RWPE2 (cell line): Measurements from ENCODE around the gene KRT84.

Experiments used
- ATAC-seq: fragments of 200-7000 bp; cut with Tn5 transposase; 3 replicates; pipeline ENCODE4 v1.9.1; 2021; ENCODE audit warnings: low read depth
- DNase-seq: peaks from one replicate; pipeline ENCODE4 v3.0.0-alpha.2; 2020; ENCODE audit warnings: low spot score
- H3K27ac ChIP-seq: fragments of 450-650 bp; 2 replicates; pipeline ENCODE4 v1.5.1; 2017; ENCODE audit warnings: mild to moderate bottlenecking; ENCODE audit not compliant: poor library complexity, severe bottlenecking
- H3K27me3 ChIP-seq: fragments of 250-450 bp; sonication (Bioruptor Pico); 2 replicates; pipeline ENCODE4 v1.5.1; 2021; ENCODE audit warnings: mild to moderate bottlenecking, moderate library complexity; ENCODE audit not compliant: insufficient read depth, poor library complexity, severe bottlenecking
- H3K36me3 ChIP-seq: fragments of 250-450 bp; sonication (Bioruptor Pico); 2 replicates; pipeline ENCODE4 v1.5.1; 2020; ENCODE audit warnings: low read depth, mild to moderate bottlenecking, moderate library complexity
- H3K4me1 ChIP-seq: fragments of 250-450 bp; sonication (Bioruptor Pico); 2 replicates; pipeline ENCODE4 v1.5.1; 2021; ENCODE audit warnings: mild to moderate bottlenecking, moderate library complexity; ENCODE audit not compliant: insufficient read depth, poor library complexity, severe bottlenecking
- H3K4me3 ChIP-seq: fragments of 250-450 bp; sonication (Bioruptor Pico); 2 replicates; pipeline ENCODE4 v1.5.1; 2021; ENCODE audit warnings: mild to moderate bottlenecking, moderate library complexity; ENCODE audit not compliant: severe bottlenecking
- H3K9me3 ChIP-seq: fragments of 250-450 bp; sonication (Bioruptor Pico); 2 replicates; pipeline ENCODE4 v1.5.1; 2021; ENCODE audit warnings: mild to moderate bottlenecking, moderate library complexity; ENCODE audit not compliant: severe bottlenecking
- TF ChIP-seq, protein P1 (sequence below): fragments of 450-650 bp; IDR thresholded peaks from one replicate; pipeline ENCODE4 v1.5.1; 2017; ENCODE audit warnings: mild to moderate bottlenecking, moderate library complexity; ENCODE audit not compliant: poor library complexity, severe bottlenecking

The KRT84 gene

DNA sequence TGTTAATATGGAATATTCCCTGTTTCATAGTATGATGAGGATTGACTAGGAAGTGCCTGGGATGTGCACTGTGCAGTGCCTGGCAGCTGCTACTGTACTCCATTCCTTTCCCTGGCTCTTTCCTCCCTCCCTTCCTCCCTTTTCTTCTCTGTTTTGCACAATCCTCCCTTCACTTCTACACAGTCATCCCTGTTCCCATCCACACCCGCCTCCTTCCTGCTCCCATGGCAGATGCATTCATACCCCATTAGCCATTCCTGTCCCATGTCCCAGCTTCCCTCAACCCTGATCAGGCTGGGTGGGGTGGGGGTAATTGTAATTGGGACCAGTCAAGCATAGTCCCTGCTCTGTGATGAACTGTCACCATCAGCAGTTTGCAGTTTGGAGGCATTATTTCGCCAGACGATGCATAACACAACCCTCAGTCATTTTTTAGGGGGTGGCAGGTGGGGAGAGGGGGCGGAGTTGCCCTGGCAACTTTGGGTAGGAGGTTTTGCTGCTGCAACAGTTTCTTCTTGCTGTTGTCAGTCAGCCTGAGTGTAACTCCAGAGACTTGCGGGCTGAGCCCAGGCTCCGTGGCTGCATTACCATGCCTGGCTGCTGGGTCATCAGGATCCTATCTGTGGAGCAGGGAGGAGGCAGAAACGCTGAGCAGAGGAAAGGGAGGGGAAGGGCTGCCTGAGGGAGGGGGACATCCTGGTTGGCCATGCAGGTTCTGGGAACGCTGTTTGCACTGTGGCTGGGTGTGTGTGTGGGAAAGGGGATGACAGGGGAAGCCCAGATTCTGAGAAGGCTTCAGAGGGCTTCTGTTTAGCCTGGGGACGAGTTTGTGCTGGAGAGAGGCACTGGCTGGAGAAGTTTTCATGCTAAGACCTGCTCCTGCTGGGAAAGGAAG lies 4.1 kb upstream of the KRT84 start:
- Histone ChIP-seq H3K4me1 (peaks cover 23% of the 10 kb centered on the region), H3K9me3 (no peaks in the 10 kb centered on the region), H3K27ac (no peak overlapping the region), H3K27me3 (no peaks in the 10 kb centered on the region), H3K36me3 (no peaks in the 10 kb centered on the region), H3K4me3 (no peak overlapping the region)
- TF ChIP-seq, protein P1, sequence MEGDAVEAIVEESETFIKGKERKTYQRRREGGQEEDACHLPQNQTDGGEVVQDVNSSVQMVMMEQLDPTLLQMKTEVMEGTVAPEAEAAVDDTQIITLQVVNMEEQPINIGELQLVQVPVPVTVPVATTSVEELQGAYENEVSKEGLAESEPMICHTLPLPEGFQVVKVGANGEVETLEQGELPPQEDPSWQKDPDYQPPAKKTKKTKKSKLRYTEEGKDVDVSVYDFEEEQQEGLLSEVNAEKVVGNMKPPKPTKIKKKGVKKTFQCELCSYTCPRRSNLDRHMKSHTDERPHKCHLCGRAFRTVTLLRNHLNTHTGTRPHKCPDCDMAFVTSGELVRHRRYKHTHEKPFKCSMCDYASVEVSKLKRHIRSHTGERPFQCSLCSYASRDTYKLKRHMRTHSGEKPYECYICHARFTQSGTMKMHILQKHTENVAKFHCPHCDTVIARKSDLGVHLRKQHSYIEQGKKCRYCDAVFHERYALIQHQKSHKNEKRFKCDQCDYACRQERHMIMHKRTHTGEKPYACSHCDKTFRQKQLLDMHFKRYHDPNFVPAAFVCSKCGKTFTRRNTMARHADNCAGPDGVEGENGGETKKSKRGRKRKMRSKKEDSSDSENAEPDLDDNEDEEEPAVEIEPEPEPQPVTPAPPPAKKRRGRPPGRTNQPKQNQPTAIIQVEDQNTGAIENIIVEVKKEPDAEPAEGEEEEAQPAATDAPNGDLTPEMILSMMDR, result no peak
- ATAC-seq (peak; percentile 40; the same call in 1 of the 3 replicates), DNase-seq (no peak)

DNA sequence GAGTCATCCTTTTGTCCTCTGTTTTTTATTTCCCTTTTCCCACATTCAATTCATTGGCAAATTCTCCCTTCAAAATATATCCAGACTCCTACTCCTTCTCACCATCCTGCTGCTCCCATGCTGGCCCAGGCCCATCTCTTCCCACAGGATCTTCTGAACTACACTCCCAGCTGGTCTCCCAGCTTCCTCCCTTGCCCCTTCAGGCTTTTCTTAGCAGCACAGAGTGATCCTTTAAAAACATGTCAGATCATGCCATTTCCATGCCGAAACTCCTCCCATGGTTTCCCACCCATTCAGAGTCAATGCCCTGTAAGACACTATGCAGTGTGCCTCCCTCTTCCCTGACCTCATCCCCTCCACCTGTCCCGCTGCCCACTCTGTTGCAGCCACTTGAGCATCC lies 2.4 kb upstream of the KRT84 start:
- Histone ChIP-seq H3K9me3 (no peaks in the 10 kb centered on the region), H3K36me3 (no peaks in the 10 kb centered on the region), H3K27ac (no peak overlapping the region), H3K4me1 (peaks cover 23% of the 10 kb centered on the region), H3K27me3 (no peaks in the 10 kb centered on the region), H3K4me3 (no peak overlapping the region)
- DNase-seq (peak; percentile 15), ATAC-seq (0 out of 3 replicates have a peak, but pooled peaks have one; percentile 5)
- TF ChIP-seq, protein P1, result no peak

DNA sequence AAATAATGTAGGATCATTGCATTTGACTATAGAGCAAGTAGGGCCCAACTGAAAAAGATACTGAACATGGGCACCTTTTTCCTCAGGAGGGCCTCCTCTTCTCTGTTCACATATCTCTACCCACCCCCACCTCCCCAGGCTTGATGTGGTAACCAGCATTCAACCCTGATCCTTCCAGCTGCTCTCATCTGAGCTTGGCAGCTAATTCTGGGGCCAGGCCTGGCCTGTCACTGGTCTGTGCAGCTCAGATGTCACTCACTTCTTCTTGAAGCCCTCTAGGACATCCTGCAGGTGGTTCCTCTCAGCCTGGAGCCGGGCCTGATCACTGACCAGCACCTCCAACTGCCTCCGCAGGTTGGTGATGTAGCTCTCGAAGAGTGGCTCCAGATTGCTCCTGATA lies 2.1 kb downstream of the KRT84 start:
- ATAC-seq (no peak), DNase-seq (no peak)
- Histone ChIP-seq H3K27ac (no peak overlapping the region), H3K27me3 (no peaks in the 10 kb centered on the region), H3K9me3 (no peaks in the 10 kb centered on the region), H3K4me1 (no peaks in the 10 kb centered on the region), H3K36me3 (no peaks in the 10 kb centered on the region), H3K4me3 (no peak overlapping the region)
- TF ChIP-seq, protein P1, result no peak

DNA sequence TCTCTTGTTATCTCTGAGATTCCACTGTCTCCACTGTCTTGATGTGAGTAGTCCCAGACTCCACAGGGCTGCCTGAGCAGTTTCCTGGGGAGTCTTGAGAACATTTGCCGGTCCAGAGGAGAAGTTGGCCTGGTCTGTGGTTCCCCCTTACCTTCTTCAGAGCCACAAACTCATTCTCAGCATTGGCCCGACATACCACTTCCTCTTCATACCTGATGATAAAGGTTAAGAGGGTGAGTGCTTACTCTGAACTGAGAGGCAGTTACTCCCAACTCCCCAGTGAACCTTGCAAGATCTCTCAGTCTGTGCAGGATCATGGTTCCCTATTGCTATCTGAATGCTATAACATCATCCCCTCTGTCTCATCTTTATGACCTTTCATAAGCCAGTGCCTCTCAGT lies 2.6 kb downstream of the KRT84 start:
- Histone ChIP-seq H3K9me3 (no peaks in the 10 kb centered on the region), H3K4me3 (no peak overlapping the region), H3K27me3 (no peaks in the 10 kb centered on the region), H3K4me1 (no peaks in the 10 kb centered on the region), H3K36me3 (no peaks in the 10 kb centered on the region), H3K27ac (no peak overlapping the region)
- TF ChIP-seq, protein P1, result no peak
- ATAC-seq (no peak), DNase-seq (no peak)

DNA sequence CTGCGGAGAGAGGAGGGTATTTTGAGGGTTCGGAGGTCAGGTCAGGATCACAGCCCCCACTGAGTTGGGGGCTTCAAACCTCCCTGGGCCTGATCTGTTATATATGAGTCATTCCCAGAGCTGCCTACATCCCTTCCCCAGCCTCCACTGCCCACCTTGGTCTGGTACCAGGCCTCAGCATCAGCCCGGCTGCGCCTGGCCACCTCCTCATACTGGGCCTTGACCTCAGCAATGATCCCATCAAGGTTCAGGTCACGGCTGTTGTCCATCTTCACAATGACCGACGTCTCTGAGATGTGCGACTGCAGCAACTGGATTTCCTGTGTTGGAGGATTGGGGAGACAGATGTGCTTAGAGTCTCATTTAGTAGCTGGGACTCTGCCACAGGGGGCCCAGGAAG lies 4.2 kb downstream of the KRT84 start:
- ATAC-seq, result no peak
- H3K27me3 ChIP-seq, result no peaks in the 10 kb centered on the region
- TF ChIP-seq, protein P1, result no peak

More for the DNA sequence above, 4.2 kb downstream of the KRT84 start:
- Histone ChIP-seq H3K4me1 (no peaks in the 10 kb centered on the region), H3K36me3 (no peaks in the 10 kb centered on the region), H3K4me3 (no peak overlapping the region), H3K27ac (no peak overlapping the region), H3K9me3 (no peaks in the 10 kb centered on the region)
- DNase-seq, result no peak
